K562 (cell line): ENCODE data around the gene DNASE1L3. TPM values are rescaled to one million over a fixed set of nuclear protein-coding genes. Genes with fewer than 3 reads are reported as not detected.

ENCODE experiments used
- ATAC-seq: fragments of 200-7000 bp; cut with Tn5 transposase; 3 replicates; pipeline ENCODE4 v1.9.1; 2020; ENCODE audit warnings: moderate library complexity
- BruUV-seq: library from RNA; stranded (reverse); fragments of 400-500 nt; replicated peaks from 2 replicates; lab custom pipeline; 2021; lab: Mats Ljungman, UMichigan
- CTCF ChIA-PET: fragments of 300-600 bp; formaldehyde crosslinking; extraction: SDS; loops from one replicate; lab custom pipeline; 2021; ENCODE audit warnings: low intra/inter-chr PET ratio; lab: Yijun Ruan, JAX
- POLR2A ChIA-PET: fragments of 300-600, 350-650 bp; sonication (Branson Sonifier 250); formaldehyde crosslinking; extraction: SDS; loops from one replicate; lab custom pipeline; 2021; ENCODE audit warnings: antibody characterized with exemption, inconsistent platforms; lab: Yijun Ruan, JAX
- DNase-seq, 4 experiments: peaks; one replicate each; pipeline versions ENCODE4 v3.0.0 to v3.0.0-alpha.2; 2011 to 2018; ENCODE audit warnings: low spot score in 3 of 4, mixed read lengths in 3 of 4; ENCODE audit errors: extremely low read depth in 1 of 4
- FAIRE-seq: peaks from 2 replicates; lab custom pipeline; 2011; peaks lifted over from hg19 to GRCh38; lab: Jason Lieb, UNC
- H2AFZ ChIP-seq: 2 replicates; pipeline ENCODE4 v1.6.0; 2011; ENCODE audit warnings: low read depth, low read length, control low read depth, inconsistent platforms
- H3K27ac ChIP-seq: fragments of 200-600 bp; 3 replicates; pipeline ENCODE4 v1.8.0; 2011; ENCODE audit warnings: low read depth, mild to moderate bottlenecking, control low read depth, inconsistent platforms, low read length, moderate library complexity, mixed read lengths; ENCODE audit errors: extremely low read depth
- H3K27me3 ChIP-seq, 2 experiments: fragments of 300-600 bp in 1 of 2; 2 replicates in 1 of 2; 3 replicates in 1 of 2; pipeline versions ENCODE4 v1.6.0 to v1.8.0; 2011; ENCODE audit warnings: inconsistent platforms in 2 of 2, low read length in 2 of 2, mild to moderate bottlenecking in 1 of 2, mixed read lengths in 1 of 2, moderate library complexity in 1 of 2; ENCODE audit not compliant: control insufficient read depth in 2 of 2, insufficient read depth in 2 of 2
- H3K36me3 ChIP-seq: fragments of 300-600 bp; 3 replicates; pipeline ENCODE4 v1.8.0; 2011; ENCODE audit warnings: mild to moderate bottlenecking, low read length, inconsistent platforms; ENCODE audit not compliant: control insufficient read depth, insufficient read depth
- H3K4me1 ChIP-seq, 2 experiments: fragments of 200-600 bp in 1 of 2; replicated peaks in 1 of 2; 2 replicates in 1 of 2; 3 replicates in 1 of 2; pipeline versions ENCODE4 v1.5.1 to v1.8.0; 2011; ENCODE audit warnings: inconsistent platforms in 2 of 2, low read length in 2 of 2, mild to moderate bottlenecking in 1 of 2, mixed read lengths in 1 of 2, moderate library complexity in 1 of 2; ENCODE audit not compliant: control insufficient read depth in 2 of 2, insufficient read depth in 2 of 2
- H3K4me2 ChIP-seq: 2 replicates; pipeline ENCODE4 v1.6.1; 2011; ENCODE audit warnings: low read length, control low read depth, inconsistent platforms, mixed read lengths; ENCODE audit not compliant: insufficient read depth
- H3K4me3 ChIP-seq: fragments of 200-600 bp; sonication (generic), shearing (Covaris generic); 2 replicates; pipeline ENCODE4 v1.5.1; 2016; ENCODE audit warnings: control low read depth, inconsistent platforms
- H3K79me2 ChIP-seq: fragments of 200-600 bp; 3 replicates; pipeline ENCODE4 v1.8.0; 2011; ENCODE audit warnings: low read length, inconsistent platforms; ENCODE audit not compliant: control insufficient read depth, insufficient read depth
- H3K9ac ChIP-seq, 2 experiments: 2 replicates each; pipeline versions ENCODE4 v1.6.0 to v1.6.1; 2011; ENCODE audit warnings: low read depth in 2 of 2, low read length in 2 of 2, control low read depth in 1 of 2, inconsistent platforms in 1 of 2, mild to moderate bottlenecking in 1 of 2, mixed read lengths in 1 of 2; ENCODE audit not compliant: insufficient read depth in 1 of 2
- H3K9me1 ChIP-seq: one replicate; pipeline ENCODE4 v1.6.0; 2011; ENCODE audit warnings: inconsistent platforms, mild to moderate bottlenecking, low read length, moderate library complexity; ENCODE audit not compliant: control insufficient read depth, insufficient read depth
- H3K9me3 ChIP-seq: replicated peaks from 2 replicates; pipeline ENCODE4 v1.5.1; 2011; ENCODE audit warnings: low read depth, low read length, inconsistent platforms; ENCODE audit not compliant: control insufficient read depth, insufficient read depth
- H4K20me1 ChIP-seq: replicated peaks from 2 replicates; pipeline ENCODE4 v1.6.1; 2011; ENCODE audit warnings: low read length, inconsistent platforms, mixed read lengths; ENCODE audit not compliant: control insufficient read depth, insufficient read depth
- CREB3L1 ChIP-seq: fragments of 450-650 bp; IDR thresholded peaks from 2 replicates; pipeline ENCODE4 v1.6.1; 2014; ENCODE audit warnings: low read depth, mild to moderate bottlenecking, moderate library complexity, borderline replicate concordance
- EWSR1 ChIP-seq: fragments of 450-650 bp; IDR thresholded peaks from 2 replicates; pipeline ENCODE4 v1.6.1; 2018; ENCODE audit warnings: borderline replicate concordance, mild to moderate bottlenecking, low read depth, moderate library complexity; ENCODE audit not compliant: partially characterized antibody
- MAFG ChIP-seq: fragments of 450-650 bp; conservative IDR thresholded peaks from 2 replicates; pipeline ENCODE4 v1.6.1; 2016; ENCODE audit warnings: missing genetic modification characterization, missing compliant biosample characterization
- PCBP2 ChIP-seq: fragments of 200-400 bp; formaldehyde crosslinking; IDR thresholded peaks from 2 replicates; pipeline ENCODE4 v1.6.1; 2018; ENCODE audit warnings: low read length, low read depth, mild to moderate bottlenecking, moderate library complexity; ENCODE audit not compliant: poor library complexity, severe bottlenecking
- SPI1 ChIP-seq: IDR thresholded peaks from 2 replicates; pipeline ENCODE4 v1.6.1; 2011; ENCODE audit warnings: low read depth, low read length, control low read depth, borderline replicate concordance
- ZBTB26 ChIP-seq: fragments of 450-650 bp; formaldehyde crosslinking; IDR thresholded peaks from 2 replicates; pipeline ENCODE4 v1.4.0; 2022; ENCODE audit warnings: missing genetic modification characterization
- ZNF280A ChIP-seq: fragments of 450-650 bp; IDR thresholded peaks from 2 replicates; pipeline ENCODE4 v1.6.1; 2018; ENCODE audit warnings: mild to moderate bottlenecking, low read depth; ENCODE audit not compliant: partially characterized antibody
- ZNF518B ChIP-seq: fragments of 250-450 bp; sonication (Bioruptor Pico); IDR thresholded peaks from 2 replicates; pipeline ENCODE4 v1.5.0; 2021; ENCODE audit warnings: mild to moderate bottlenecking, moderate library complexity
- ZNF695 ChIP-seq: fragments of 450-650 bp; formaldehyde crosslinking; IDR thresholded peaks from 2 replicates; pipeline ENCODE4 v1.4.0; 2020; ENCODE audit warnings: mild to moderate bottlenecking, moderate library complexity
- WGBS: fragments of 100-300 bp; shearing (Covaris generic); methylation state at CpG from one replicate; pipeline ENCODE4 v1.1.6; 2016; ENCODE audit warnings: low coverage, mixed read lengths; ENCODE audit not compliant: insufficient coverage; ENCODE audit errors: missing lambda C conversion rate; 5-methylcytosine and 5-hydroxymethylcytosine counted together
- in situ Hi-C: fragments of 300-500 bp; cut with MboI; formaldehyde crosslinking; loops from 4 replicates; pipeline ENCODE4 v1.15.0; 2018; ENCODE audit warnings: inconsistent platforms, mixed read lengths
- intact Hi-C: fragments of 100-400 bp; cut with micrococcal nuclease; formaldehyde crosslinking; loops from 2 replicates; pipeline ENCODE4 v1.14.2; 2022
- polyA plus RNA-seq, 8 experiments: library from polyadenylated mRNA; depleted of rRNA in 4 of 8; stranded (reverse) in 5 of 8; unstranded in 3 of 8; fragments of >200 nt; fragmentation: Nextera tagmentation in 2 of 8; fragmentation: Illumina TruSeq in 1 of 8; extraction: Ambion mirVana in 2 of 8; extraction: Trizol in 1 of 8; gene quantifications; 2 replicates each; pipeline versions ENCODE4 v1.2.1 to v1.2.3, GENCODE V29; 2011 to 2014; ENCODE audit warnings: inconsistent platforms in 1 of 8, missing spikeins in 1 of 8
- total RNA-seq, 7 experiments: library from RNA; depleted of rRNA in 6 of 7; stranded (reverse); fragments of >200 nt in 6 of 7; fragmentation: Illumina TruSeq in 2 of 7; extraction: Trizol in 2 of 7; gene quantifications; 2 replicates each; pipeline versions ENCODE4 v1.2.1 to v1.2.3, GENCODE V29; 2011 to 2021; ENCODE audit warnings: low replicate concordance in 1 of 7

DNASE1L3 gene
- total and polyA plus RNA-seq, 9 of the 15 experiments (the other 6 are each of a cell fraction or from before 2014, with no cell fraction given), result 0.06 TPM; not detected in 8

- no peak for TF ChIP-seq EWSR1
Measured at GRCh38 chr3:58163234-58163633, 47.5 kb downstream of the DNASE1L3 start (continued).

GRCh38 chr3:58161435-58162398, 49.1 kb downstream of the DNASE1L3 start:
- H3K4me2 ChIP-seq, result peak overlapping the region; percentile 31
- peak overlapping the region; percentile 97 for H3K27ac ChIP-seq
- no peaks in the 10 kb centered on the region for H3K27me3 ChIP-seq
- intact Hi-C loops, result no loop called here
- H4K20me1 ChIP-seq, result no peaks in the 10 kb centered on the region
- ChIA-PET CTCF (no interaction called here), POLR2A (interaction anchor here (1.4 kb wide), 1 partner anchor 11 kb away, joined by 4 read pairs; no protein-coding TSS in a partner anchor)
- peak; percentile 85 for ATAC-seq
- peak; percentile 99 for FAIRE-seq
- peak; percentile 70 to 94 (median 78) for DNase-seq
- H3K9me1 ChIP-seq, result no peaks in the 10 kb centered on the region
- H3K4me3 ChIP-seq, result no peak overlapping the region
- no TSS peak for BruUV-seq
- WGBS, result 28% methylated on average over 7 of the region's 11 CpGs
- H3K79me2 ChIP-seq, result no peaks in the 10 kb centered on the region
- peaks cover 26 to 29% of the 10 kb centered on the region in 2 experiments for H3K4me1 ChIP-seq
- H2AFZ ChIP-seq, result peak overlapping the region; percentile 80
- in situ Hi-C loops, result loop anchor here (25.0 kb wide), 1 partner anchor 149 kb away; the partner anchor contains the start of gene FLNB
- H3K9ac ChIP-seq, result peak overlapping the region; percentile 38 to 62; a peak in 3 of 4 replicates
- H3K36me3 ChIP-seq, result peaks cover 41% of the 10 kb centered on the region; the same call in 2 of the 3 replicates
- no peaks in the 10 kb centered on the region for H3K9me3 ChIP-seq
- peak; percentile 81 for TF ChIP-seq MAFG (tag)
- TF ChIP-seq ZNF695 (CRISPR knock-in tag), result no peak
- no peak for TF ChIP-seq ZNF280A
- no peak; the same call in 1 of the 2 replicates for TF ChIP-seq CREB3L1
- no peak for TF ChIP-seq ZNF518B (CRISPR knock-in tag)
- no peak for TF ChIP-seq PCBP2
- no peak for TF ChIP-seq ZBTB26 (CRISPR knock-in tag)
- TF ChIP-seq SPI1, result no peak
